Suprapubic skin (tissue), 4 donors: ENCODE data around the gene DLGAP4. TPM values are rescaled to one million over a fixed set of nuclear protein-coding genes. Genes with fewer than 3 reads are reported as not detected.

Experiments
- DNase-seq, 2 donors: peaks; one replicate each; pipeline ENCODE4 v3.0.0-alpha.2; 2019; ENCODE audit warnings: low spot score in 2 of 2
- H3K27ac ChIP-seq: fragments of 200-600 bp; sonication (generic); one replicate; pipeline ENCODE4 v1.5.1; 2019
- H3K27me3 ChIP-seq: fragments of 200-600 bp; sonication (generic); one replicate; pipeline ENCODE4 v1.5.1; 2019
- H3K36me3 ChIP-seq: fragments of 200-600 bp; sonication (generic); one replicate; pipeline ENCODE4 v1.5.1; 2019
- H3K4me1 ChIP-seq: fragments of 200-600 bp; sonication (generic); one replicate; pipeline ENCODE4 v1.5.1; 2019
- H3K4me3 ChIP-seq: fragments of 200-600 bp; sonication (generic); one replicate; pipeline ENCODE4 v1.5.1; 2019; ENCODE audit warnings: mild to moderate bottlenecking
- H3K9me3 ChIP-seq: fragments of 200-600 bp; sonication (generic); one replicate; pipeline ENCODE4 v1.5.1; 2019
- EP300 ChIP-seq: sonication (generic); formaldehyde crosslinking; IDR thresholded peaks from one replicate; pipeline ENCODE4 v1.6.1; 2017; ENCODE audit warnings: antibody characterized with exemption
- POLR2A ChIP-seq, 2 donors: fragments of 450-650 bp; IDR thresholded peaks; one replicate each; pipeline ENCODE4 v1.6.1; 2017; ENCODE audit warnings: antibody characterized with exemption in 2 of 2, mild to moderate bottlenecking in 2 of 2, moderate library complexity in 2 of 2
- POLR2AphosphoS5 ChIP-seq, 3 donors: sonication (generic); formaldehyde crosslinking; IDR thresholded peaks; one replicate each; pipeline ENCODE4 v1.6.1; 2017; ENCODE audit warnings: antibody characterized with exemption in 3 of 3
- WGBS: methylation state at CpG from one replicate; pipeline ENCODE4 v1.1.5; 2018; 5-methylcytosine and 5-hydroxymethylcytosine counted together
- total RNA-seq, 4 donors: library from RNA; depleted of rRNA; stranded (reverse); fragments of >200 nt; gene quantifications; one replicate each; pipeline ENCODE4 v1.1.0, GENCODE V29; 2016
- TF ChIP-seq, protein P1 (sequence below), 2 donors: fragments of 200-600 bp in 1 of 2; fragments of 450-650 bp in 1 of 2; sonication (generic) in 1 of 2; IDR thresholded peaks; one replicate each; pipeline ENCODE4 v1.5.1; 2016 to 2019; ENCODE audit warnings: antibody characterized with exemption in 2 of 2, mild to moderate bottlenecking in 1 of 2, moderate library complexity in 1 of 2

Gene DLGAP4
- total RNA-seq, 4 donors from 2014 or later = 69.5 to 120 (median 96.8) TPM

DNA sequence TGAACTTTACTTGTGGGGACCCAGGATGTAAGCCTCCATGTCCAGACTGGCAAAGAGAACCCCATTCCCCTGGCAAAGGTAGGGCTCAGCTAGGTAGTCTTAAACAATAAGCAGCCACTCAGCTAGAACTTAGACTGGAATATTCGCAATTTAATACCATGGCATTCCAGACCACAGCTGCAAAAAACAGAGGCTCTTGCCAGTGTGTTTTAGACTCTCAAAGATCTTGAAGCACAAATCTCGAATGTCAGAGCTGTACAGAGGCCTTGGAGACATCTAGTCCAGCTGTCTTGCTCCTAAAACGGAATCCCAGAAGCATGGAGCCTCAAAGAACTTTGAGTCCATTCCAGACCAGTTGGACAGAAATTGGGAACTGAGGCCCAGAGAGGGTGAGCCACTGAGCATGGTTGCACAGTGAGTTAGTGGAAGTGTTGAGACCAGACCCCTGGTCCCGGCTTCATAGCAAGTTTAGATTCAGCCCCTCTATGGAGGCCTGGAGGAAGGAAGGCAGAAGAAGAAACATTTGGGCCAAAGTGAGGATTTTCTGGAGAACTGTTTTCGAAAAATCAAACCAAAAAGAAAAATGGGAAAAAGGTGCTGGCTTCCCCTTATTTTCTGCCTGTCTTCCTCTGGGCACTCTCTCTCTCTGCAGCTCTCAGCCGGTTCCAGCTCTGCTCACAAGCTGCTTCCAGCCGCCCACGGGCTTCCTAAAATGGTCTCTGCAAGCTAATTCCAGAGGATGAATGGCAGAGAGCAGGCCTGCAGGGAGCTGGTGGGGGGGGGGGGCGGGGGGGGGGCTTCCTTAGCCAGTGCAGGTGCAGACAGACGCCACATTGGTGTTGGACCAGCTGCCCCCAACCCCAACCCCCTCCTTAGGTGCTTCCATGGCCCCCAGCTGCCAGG lies 37.4 kb upstream of the DLGAP4 start:
- H3K27me3 ChIP-seq = peaks cover 3% of the 10 kb centered on the region
- DNase-seq = no peak
- H3K27ac ChIP-seq = no peak overlapping the region
- H3K4me1 ChIP-seq = no peaks in the 10 kb centered on the region
- no peaks in the 10 kb centered on the region for H3K36me3 ChIP-seq
- TF ChIP-seq POLR2AphosphoS5 (IDR thresholded peaks at IDR 0.05) = no peak
- TF ChIP-seq POLR2A (IDR thresholded peaks at IDR 0.05) = no peak
- no peaks in the 10 kb centered on the region for H3K9me3 ChIP-seq
- H3K4me3 ChIP-seq = no peak overlapping the region
- 55% methylated on average over 9 of the region's 10 CpGs for WGBS

- WGBS = 89% methylated on average over 2 of the region's 2 CpGs
- DNase-seq = no peak
- no peak overlapping the region for H3K4me3 ChIP-seq
- no peaks in the 10 kb centered on the region for H3K36me3 ChIP-seq
- no peak for TF ChIP-seq POLR2A (IDR thresholded peaks at IDR 0.05)
- TF ChIP-seq POLR2AphosphoS5 (IDR thresholded peaks at IDR 0.05) = no peak
- TF ChIP-seq, protein P1, sequence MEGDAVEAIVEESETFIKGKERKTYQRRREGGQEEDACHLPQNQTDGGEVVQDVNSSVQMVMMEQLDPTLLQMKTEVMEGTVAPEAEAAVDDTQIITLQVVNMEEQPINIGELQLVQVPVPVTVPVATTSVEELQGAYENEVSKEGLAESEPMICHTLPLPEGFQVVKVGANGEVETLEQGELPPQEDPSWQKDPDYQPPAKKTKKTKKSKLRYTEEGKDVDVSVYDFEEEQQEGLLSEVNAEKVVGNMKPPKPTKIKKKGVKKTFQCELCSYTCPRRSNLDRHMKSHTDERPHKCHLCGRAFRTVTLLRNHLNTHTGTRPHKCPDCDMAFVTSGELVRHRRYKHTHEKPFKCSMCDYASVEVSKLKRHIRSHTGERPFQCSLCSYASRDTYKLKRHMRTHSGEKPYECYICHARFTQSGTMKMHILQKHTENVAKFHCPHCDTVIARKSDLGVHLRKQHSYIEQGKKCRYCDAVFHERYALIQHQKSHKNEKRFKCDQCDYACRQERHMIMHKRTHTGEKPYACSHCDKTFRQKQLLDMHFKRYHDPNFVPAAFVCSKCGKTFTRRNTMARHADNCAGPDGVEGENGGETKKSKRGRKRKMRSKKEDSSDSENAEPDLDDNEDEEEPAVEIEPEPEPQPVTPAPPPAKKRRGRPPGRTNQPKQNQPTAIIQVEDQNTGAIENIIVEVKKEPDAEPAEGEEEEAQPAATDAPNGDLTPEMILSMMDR (IDR thresholded peaks at IDR 0.05) = no peak
- no peak overlapping the region for H3K27ac ChIP-seq
- no peaks in the 10 kb centered on the region for H3K4me1 ChIP-seq
- no peaks in the 10 kb centered on the region for H3K9me3 ChIP-seq
- peaks cover 11% of the 10 kb centered on the region for H3K27me3 ChIP-seq
Observed at GRCh38 chr20:36269507-36269906, 36.6 kb upstream of the DLGAP4 start.

- no peak for DNase-seq
- 84% methylated on average over 20 of the region's 20 CpGs for WGBS
- Histone ChIP-seq H3K9me3 (no peaks in the 10 kb centered on the region), H3K27me3 (peaks cover 13% of the 10 kb centered on the region), H3K36me3 (no peaks in the 10 kb centered on the region), H3K27ac (no peak overlapping the region), H3K4me3 (no peak overlapping the region), H3K4me1 (no peaks in the 10 kb centered on the region)
- TF ChIP-seq POLR2AphosphoS5 (IDR thresholded peaks at IDR 0.05) = no peak
- TF ChIP-seq, protein P1 (IDR thresholded peaks at IDR 0.05) = no peak
- no peak for TF ChIP-seq POLR2A (IDR thresholded peaks at IDR 0.05)
- no peak for TF ChIP-seq EP300
Observed at GRCh38 chr20:36270744-36271638, 35.1 kb upstream of the DLGAP4 start.

DNA sequence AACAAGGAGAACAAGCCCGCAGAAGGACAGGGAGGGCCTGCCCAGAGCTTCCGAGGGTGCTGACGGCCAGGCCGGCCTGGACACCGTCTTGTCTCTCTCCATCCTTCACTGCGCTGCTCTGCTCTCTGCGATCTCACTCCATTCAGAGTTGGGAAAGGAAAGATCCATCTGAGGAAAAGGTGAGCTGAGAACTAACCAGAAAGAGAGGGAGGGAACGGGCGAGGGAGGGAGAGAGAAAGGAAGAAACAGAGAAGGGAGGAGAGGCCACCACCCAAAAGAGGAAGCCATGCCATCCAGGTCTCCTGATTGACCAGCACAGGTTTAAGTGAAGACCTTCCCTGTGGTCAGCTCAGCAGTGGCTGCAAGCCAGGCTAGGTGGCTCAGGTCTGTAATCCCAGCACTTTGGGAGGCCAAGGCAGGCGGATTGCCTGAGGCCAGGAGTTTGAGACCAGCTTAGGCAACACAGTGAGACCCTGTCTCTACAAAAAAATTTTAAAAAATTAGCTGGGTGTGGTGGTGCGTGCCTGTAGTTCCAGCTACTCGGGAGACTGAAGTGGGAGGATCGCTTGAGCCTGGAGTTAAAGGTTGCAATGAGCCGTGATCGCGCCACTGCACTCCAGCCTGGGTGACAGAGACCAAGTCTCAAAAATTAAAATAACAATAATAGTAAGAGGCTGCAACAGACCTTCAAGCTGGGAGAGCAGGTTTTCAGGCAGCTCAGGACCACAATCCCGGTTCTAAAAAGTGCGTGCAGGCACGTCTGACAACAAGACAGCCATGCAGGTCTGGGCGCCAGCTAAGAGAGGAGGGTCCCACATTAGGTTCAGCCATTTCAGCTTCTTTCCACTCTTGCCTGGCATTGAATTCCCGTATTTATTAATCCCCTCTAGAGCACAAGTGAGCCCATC lies 34.2 kb upstream of the DLGAP4 start:
- no peak overlapping the region for H3K4me3 ChIP-seq
- H3K36me3 ChIP-seq = no peaks in the 10 kb centered on the region
- H3K27ac ChIP-seq = no peak overlapping the region
- TF ChIP-seq EP300 (no peak), POLR2AphosphoS5 (IDR thresholded peaks at IDR 0.05) (no peak), POLR2A (IDR thresholded peaks at IDR 0.05) (no peak)
- TF ChIP-seq, protein P1 (IDR thresholded peaks at IDR 0.05) = no peak
- H3K4me1 ChIP-seq = no peaks in the 10 kb centered on the region
- DNase-seq = no peak
- H3K9me3 ChIP-seq = no peaks in the 10 kb centered on the region
- 85% methylated on average over 21 of the region's 21 CpGs for WGBS
- H3K27me3 ChIP-seq = peaks cover 13% of the 10 kb centered on the region

- WGBS = 84% methylated on average over 12 of the region's 12 CpGs
- Histone ChIP-seq H3K4me3 (no peak overlapping the region), H3K36me3 (no peaks in the 10 kb centered on the region)
Observed at GRCh38 chr20:36272547-36273220, 33.5 kb upstream of the DLGAP4 start.

More at GRCh38 chr20:36272547-36273220, 33.5 kb upstream of the DLGAP4 start:
- no peak for DNase-seq
- no peaks in the 10 kb centered on the region for H3K4me1 ChIP-seq
- no peak overlapping the region for H3K27ac ChIP-seq
- H3K9me3 ChIP-seq = no peaks in the 10 kb centered on the region
- peaks cover 15% of the 10 kb centered on the region for H3K27me3 ChIP-seq
- TF ChIP-seq EP300 (no peak), POLR2AphosphoS5 (IDR thresholded peaks at IDR 0.05) (no peak), POLR2A (IDR thresholded peaks at IDR 0.05) (no peak)
- TF ChIP-seq, protein P1 (IDR thresholded peaks at IDR 0.05) = no peak
